HFFc6 (cell line): ENCODE measurements around the gene TSPAN9. TPM values are rescaled to one million over a fixed set of nuclear protein-coding genes. Genes with fewer than 3 reads are reported as not detected.
A peak's percentile ranks its signal among the peaks of the same experiment; 100 is the strongest.

Source experiments
- DNase-seq: peaks from one replicate; pipeline ENCODE4 v3.0.0-alpha.2; 2018
- H3K27ac Mint-ChIP-seq: 2 replicates; pipeline ENCODE4 v1.8.0; 2020; ENCODE audit warnings: mild to moderate bottlenecking, mixed read lengths
- H3K27me3 Mint-ChIP-seq: 2 replicates; pipeline ENCODE4 v1.8.0; 2021; ENCODE audit warnings: mild to moderate bottlenecking, moderate library complexity, mixed read lengths; ENCODE audit not compliant: insufficient read depth
- H3K36me3 Mint-ChIP-seq: 2 replicates; pipeline ENCODE4 v1.8.0; 2021; ENCODE audit warnings: low read depth, mixed read lengths
- H3K4me1 Mint-ChIP-seq: 2 replicates; pipeline ENCODE4 v1.8.0; 2020; ENCODE audit warnings: low read depth, mixed read lengths
- H3K4me3 Mint-ChIP-seq: 2 replicates; pipeline ENCODE4 v1.8.0; 2020; ENCODE audit warnings: mild to moderate bottlenecking, moderate library complexity, mixed read lengths
- H3K9me3 Mint-ChIP-seq: 2 replicates; pipeline ENCODE4 v1.8.0; 2020; ENCODE audit warnings: mild to moderate bottlenecking, mixed read lengths
- total RNA-seq, 6 experiments: library from RNA; stranded (reverse); fragmentation: NEBNext Ultra II Directional; extraction: Animal tissue kit (Norgen Biotek cat#: 25700); gene quantifications; 2 replicates in 1 of 6; 3 replicates in 5 of 6; pipeline ENCODE4 v1.2.3, GENCODE V29; 2021
- TF ChIP-seq, protein P1 (sequence below): fragments of 200-600 bp; sonication (generic); IDR thresholded peaks from 2 replicates; pipeline ENCODE4 v1.5.0; 2021; ENCODE audit warnings: antibody characterized with exemption, mild to moderate bottlenecking

Gene TSPAN9
- total RNA-seq, 6 experiments from 2014 or later = 18.1 to 35.8 (median 22.7) TPM

DNA sequence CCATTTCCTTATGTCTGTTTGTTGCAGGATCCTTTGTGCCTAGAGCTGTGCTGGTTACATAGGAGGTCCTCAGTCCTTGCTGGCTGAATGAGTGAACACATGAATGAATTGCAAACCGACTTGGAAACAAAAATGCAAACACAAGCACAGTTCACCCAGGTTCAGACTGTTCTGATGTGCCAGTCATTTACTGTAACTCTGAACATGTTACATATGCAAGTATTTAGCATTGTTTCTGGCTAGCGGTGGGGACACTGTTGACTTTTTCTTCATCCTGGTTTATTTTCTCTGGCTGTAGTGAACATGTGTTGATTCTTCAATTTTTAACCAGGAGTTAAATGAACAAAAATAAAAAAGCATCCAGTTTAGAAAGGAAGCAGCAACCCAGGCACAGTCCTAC is 33.4 kb downstream of the TSPAN9 start:
- Mint-ChIP-seq H3K27ac (no peak overlapping the region), H3K9me3 (no peaks in the 10 kb centered on the region), H3K27me3 (no peaks in the 10 kb centered on the region; the same call in 1 of the 2 replicates), H3K36me3 (peaks cover 13% of the 10 kb centered on the region), H3K4me3 (no peak overlapping the region), H3K4me1 (peaks cover 43% of the 10 kb centered on the region)
- TF ChIP-seq, protein P1, sequence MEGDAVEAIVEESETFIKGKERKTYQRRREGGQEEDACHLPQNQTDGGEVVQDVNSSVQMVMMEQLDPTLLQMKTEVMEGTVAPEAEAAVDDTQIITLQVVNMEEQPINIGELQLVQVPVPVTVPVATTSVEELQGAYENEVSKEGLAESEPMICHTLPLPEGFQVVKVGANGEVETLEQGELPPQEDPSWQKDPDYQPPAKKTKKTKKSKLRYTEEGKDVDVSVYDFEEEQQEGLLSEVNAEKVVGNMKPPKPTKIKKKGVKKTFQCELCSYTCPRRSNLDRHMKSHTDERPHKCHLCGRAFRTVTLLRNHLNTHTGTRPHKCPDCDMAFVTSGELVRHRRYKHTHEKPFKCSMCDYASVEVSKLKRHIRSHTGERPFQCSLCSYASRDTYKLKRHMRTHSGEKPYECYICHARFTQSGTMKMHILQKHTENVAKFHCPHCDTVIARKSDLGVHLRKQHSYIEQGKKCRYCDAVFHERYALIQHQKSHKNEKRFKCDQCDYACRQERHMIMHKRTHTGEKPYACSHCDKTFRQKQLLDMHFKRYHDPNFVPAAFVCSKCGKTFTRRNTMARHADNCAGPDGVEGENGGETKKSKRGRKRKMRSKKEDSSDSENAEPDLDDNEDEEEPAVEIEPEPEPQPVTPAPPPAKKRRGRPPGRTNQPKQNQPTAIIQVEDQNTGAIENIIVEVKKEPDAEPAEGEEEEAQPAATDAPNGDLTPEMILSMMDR = no peak
- no peak for DNase-seq

DNA sequence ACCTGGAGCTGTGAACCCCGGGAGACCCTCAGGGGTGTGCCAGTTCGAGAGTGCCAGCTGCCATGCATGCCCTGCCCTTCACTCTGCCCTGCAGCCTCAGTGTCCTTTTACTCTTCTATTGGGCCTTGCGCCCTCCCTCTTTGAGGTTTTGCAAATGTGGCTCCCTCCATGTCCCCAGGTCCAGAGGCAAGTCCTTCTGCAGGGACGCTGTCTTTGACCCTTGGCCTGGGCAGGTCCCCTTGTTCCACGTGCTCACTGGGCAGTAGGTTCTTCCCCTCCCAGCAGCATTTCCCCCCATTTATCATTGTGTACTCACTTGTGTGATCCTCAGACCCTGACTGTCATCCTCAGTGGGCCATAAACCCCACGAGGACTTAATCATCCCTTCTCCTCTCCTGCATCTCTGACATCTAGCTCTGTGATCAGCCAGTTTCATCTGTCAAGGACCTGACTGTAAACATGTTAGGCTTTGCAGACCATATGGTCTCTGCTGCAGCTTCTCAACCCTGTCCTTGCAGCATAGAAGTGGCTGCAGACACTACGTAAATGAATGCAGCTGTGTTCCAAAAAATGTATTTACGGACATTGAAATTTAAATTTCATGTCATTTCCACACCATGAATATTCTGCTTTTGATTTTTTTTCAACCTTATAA is 36.6 kb downstream of the TSPAN9 start:
- Mint-ChIP-seq H3K4me1 (peaks cover 48% of the 10 kb centered on the region), H3K4me3 (no peak overlapping the region), H3K36me3 (peaks cover 13% of the 10 kb centered on the region), H3K9me3 (no peaks in the 10 kb centered on the region), H3K27me3 (peaks cover 2% of the 10 kb centered on the region; the same call in 1 of the 2 replicates), H3K27ac (no peak overlapping the region)
- no peak for DNase-seq
- TF ChIP-seq, protein P1 = no peak

DNA sequence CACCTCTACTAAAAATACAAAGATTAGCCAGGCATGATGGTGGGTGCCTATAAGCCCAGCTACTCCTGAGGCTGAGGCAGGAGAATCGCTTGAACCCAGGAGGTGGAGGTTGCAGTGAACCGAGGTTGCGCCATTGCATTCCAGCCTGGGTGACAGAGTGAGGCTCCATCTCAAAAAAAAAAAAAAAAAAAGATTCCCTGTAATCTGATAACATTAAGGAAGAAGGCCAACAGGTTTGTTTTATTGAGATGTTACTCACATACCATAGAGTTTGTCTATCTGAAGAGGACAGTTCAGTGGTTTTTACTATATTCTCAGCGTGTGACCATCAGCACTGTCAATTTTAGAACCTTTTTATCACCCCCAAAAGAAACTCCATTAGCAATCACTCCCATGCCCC is 37.5 kb downstream of the TSPAN9 start:
- Mint-ChIP-seq H3K36me3 (peaks cover 13% of the 10 kb centered on the region), H3K4me1 (peaks cover 57% of the 10 kb centered on the region), H3K9me3 (no peaks in the 10 kb centered on the region), H3K27ac (no peak overlapping the region; the same call in 1 of the 2 replicates), H3K27me3 (0 out of 2 replicates have a peak, but pooled peaks cover 2% of the 10 kb centered on the region), H3K4me3 (no peak overlapping the region)
- TF ChIP-seq, protein P1 = no peak
- DNase-seq = no peak

DNA sequence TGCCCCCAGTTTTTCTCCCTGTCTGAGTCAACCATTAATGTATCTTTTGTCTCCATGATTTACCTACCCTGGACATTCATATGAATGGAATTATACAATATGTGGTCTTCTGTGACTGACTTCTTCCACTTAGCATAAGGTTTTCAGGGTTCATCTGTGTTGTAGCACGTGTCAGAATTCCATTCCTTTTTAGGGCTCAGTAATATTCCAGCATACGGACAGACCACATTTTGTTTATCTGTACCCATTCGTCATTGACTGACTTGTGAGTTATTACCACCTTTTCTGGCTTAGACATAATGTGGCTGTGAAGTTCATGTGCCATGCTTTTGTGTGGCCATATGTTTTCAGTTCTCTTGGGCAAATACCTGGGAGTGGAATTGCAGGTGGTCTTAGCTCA is 37.9 kb downstream of the TSPAN9 start:
- H3K4me3 Mint-ChIP-seq = no peak overlapping the region
- H3K27me3 Mint-ChIP-seq = 0 out of 2 replicates have a peak, but pooled peaks cover 2% of the 10 kb centered on the region
- H3K27ac Mint-ChIP-seq = no peak overlapping the region; the same call in 1 of the 2 replicates
- DNase-seq = no peak
- no peaks in the 10 kb centered on the region for H3K9me3 Mint-ChIP-seq
- TF ChIP-seq, protein P1 = no peak
- H3K4me1 Mint-ChIP-seq = peaks cover 61% of the 10 kb centered on the region
- H3K36me3 Mint-ChIP-seq = peaks cover 13% of the 10 kb centered on the region

DNA sequence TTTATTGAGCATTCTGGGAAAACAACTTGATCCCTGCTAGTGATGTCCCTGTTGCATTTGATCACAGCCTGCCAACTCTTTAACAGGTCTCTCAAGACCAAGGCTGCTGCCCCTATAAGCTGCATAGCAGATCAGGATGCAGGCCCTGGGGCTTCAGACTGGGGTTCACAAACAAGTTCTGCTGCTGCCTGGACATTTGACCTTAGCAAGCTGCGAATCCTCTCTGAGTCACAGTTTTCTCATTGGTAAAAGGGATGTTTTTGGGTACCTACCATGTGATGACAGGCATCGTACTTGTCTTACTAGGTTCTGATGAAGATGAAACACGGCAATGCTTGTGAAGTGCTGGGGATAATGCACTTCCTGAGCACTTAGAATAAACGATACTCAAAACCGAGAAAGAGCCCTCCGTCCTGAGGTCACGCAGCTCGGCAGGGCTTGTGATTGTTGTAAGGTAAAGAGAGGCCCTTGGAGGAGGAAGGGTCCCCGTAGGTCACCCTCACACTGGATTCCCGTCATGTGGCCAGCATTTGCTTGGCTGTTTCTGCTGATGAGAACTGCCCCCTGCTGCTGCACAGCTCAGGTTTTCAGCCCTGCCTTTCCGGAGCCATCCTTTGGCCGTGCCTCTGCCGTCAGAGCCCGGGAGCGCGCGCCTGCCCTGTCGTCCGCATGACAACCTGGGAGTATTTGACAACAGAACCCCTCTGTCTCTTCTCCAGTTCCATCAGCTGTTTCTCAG is 39.1 kb downstream of the TSPAN9 start:
- H3K9me3 Mint-ChIP-seq = no peaks in the 10 kb centered on the region
- peak overlapping the region; percentile 97 for H3K27ac Mint-ChIP-seq

More for the DNA sequence above, 39.1 kb downstream of the TSPAN9 start:
- TF ChIP-seq, protein P1 = no peak
- H3K27me3 Mint-ChIP-seq = 0 out of 2 replicates have a peak, but pooled peaks cover 2% of the 10 kb centered on the region
- H3K4me1 Mint-ChIP-seq = peaks cover 67% of the 10 kb centered on the region
- H3K36me3 Mint-ChIP-seq = peaks cover 13% of the 10 kb centered on the region
- H3K4me3 Mint-ChIP-seq = peak overlapping the region; percentile 80
- no peak for DNase-seq
